GM18861 (cell line): ENCODE data around the gene SMOC2.
"Not testable (repeated sequence)": the region's sequence is repeated elsewhere in the genome, so short reads cannot be mapped to it uniquely, and the experiment has no call there.

Experiments
- ATAC-seq: cut with Tn5 transposase; IDR thresholded peaks from one replicate; pipeline ENCODE4 v1.9.1; 2021; ENCODE audit not compliant: unreplicated experiment

The SMOC2 gene

DNA sequence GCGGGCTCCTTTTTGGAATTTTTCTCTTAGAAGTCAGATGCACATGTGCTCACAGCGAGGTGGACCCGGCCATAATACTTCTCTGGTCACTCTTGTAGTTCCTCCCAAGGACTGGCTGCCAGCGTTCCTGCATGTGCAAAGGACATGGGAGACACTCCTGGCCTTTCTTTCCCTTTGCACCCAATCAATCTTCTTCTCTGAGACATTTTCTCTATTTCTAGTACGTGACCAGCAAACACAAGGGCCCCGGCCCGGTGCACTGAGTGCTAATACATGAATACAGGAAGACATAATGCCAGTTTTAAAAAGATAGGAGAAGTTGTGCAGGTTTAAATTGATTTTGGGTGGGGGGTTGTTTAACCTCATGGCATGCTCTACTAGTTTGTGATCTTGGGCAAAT lies 233.6 kb downstream of the SMOC2 start:
- no peak for ATAC-seq

DNA sequence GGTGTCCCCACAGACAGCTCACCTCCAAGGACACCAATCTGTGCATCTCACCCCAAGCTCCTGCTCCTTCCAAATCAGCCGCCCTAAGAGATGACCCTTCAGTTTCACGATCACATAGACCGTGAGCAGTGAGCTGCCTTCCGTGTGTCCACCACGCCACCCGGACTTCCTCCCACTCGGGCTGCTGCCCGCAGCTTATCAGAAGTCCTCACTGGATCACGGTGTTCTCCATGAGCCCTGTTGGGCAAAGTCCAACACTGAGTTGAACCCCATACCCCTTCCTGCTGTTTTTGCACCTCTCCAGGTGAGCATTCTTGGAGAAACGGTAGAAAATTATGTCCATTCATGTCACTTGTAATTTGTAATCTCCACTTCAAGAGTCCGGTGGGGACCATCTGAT lies 234.4 kb downstream of the SMOC2 start:
- no peak for ATAC-seq

DNA sequence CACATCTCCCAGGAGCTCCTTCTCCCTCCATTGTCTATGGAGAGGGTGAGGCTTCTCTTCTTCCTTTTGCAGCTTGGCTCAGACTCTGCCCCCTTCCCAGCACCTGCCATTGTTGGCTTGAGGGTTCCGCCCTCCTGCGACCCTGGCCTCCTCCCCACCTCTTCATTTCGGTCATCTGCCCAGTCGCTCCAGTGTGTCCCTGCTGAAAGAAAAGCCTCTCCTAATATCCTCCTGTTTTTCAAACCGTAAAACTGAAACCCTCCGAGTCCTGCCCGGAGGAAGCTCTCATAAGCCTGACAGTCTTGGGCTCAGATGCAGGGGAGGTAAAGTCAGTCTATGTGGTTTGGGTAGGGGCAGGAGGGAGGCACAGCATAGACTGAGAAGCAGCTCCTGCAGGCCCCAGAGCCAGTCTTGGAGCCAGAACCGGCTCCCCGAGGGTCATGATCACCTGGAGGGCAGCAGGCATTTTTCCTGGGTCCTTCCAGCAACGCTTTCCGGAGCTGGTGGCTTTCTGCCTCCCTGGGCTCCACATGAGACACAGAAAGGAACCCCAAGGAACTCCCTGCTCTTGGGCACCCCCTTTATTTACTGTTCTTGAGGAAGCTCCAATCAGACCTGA lies 235.1 kb downstream of the SMOC2 start:
- ATAC-seq = no peak

DNA sequence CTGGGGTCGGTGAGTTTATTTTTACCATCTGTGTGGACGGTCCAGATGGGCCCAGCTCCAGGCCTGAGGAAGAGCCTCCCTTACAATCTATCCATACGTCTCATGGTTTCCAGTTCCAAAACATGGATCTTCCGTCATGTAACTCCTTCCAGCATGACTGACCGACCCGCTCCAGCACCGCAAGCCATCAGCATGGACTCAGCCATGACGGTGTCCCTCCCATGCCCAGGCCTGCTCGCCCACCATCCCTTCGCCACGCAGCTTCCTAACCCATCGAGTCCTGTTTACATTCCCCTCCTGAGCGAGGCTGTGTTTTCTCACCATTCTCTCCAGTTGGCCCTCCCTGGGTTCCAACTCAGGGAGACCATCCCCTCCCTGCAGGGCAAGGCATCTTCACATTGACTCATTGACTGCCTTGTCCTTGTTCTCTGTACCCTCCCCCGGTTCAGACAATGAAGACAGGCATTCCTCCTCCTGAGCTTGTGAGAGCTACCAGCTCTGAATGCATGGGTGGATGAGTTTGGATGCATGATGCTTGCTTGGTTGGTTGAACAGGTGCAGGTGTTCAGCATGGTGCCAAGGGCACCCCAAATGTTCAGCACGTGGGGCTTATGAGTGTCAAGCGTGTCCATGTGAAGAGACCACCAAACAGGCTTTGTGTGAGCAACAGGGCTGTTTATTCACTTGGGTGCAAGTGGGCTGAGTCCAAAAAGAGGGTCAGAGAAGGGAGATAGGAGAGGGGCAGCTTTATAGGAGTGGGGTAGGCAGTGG lies 235.8 kb downstream of the SMOC2 start:
- ATAC-seq = no peak

DNA sequence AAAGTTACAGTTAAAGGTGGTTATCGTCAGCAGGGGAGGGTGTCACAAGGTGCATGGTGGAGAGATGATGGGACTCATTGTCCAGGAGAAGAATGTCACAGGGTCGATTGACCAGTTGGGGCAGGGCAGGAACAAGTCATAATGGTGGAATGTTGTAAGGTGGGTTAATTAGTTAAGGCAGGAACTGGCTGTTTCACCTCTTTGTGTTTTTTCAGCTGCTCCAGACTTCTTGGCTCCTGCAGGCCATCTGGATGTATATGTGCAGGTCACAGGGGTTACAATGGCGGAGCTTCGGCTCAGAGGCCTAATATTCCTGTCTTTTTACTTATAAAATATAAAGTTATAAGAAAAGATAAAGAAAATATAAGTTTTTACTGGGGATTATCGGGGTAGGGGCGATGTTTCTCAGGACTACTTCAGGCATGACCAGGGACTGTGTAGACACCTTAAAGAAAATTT lies 236.4 kb downstream of the SMOC2 start:
- not testable (repeated sequence) for ATAC-seq

DNA sequence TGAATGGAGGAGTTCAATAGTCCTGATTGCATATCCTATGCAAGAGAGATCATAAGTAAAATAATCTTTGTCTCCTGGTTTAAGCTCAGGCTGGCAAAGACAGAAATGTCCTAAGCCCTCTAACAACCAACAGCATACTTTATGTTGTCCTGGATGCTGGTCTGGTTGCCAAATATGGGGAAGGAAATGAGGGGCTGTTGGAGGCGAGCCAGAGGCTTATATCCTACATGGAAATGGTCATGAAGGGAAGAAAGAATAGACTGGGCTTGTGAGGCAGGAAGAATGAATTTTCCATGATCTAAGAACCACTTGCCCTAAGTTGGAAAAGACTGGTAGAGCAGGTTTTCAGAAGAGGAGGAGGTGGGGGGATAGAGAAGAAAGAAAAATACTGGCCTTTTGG lies 237.1 kb downstream of the SMOC2 start:
- ATAC-seq = no peak

DNA sequence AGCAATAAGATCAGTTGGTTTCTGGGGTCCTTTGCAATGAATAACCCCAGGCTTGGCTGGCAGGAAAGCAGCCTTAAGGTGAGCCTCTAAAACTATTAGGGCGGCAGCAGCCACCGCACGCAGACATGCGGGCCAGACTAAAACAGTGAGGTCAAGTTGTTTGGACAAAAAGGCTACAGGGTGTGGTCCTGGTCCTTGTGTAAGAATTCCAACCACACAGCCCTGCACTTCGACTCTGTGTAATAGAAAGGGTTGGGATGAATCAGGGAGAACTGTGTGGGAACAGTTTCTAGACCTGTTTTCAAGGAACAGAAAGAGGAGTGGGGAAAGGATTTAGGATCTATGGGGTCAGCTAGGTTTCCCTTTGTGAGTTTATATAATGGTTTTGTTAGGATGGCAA lies 237.6 kb downstream of the SMOC2 start:
- ATAC-seq = no peak

DNA sequence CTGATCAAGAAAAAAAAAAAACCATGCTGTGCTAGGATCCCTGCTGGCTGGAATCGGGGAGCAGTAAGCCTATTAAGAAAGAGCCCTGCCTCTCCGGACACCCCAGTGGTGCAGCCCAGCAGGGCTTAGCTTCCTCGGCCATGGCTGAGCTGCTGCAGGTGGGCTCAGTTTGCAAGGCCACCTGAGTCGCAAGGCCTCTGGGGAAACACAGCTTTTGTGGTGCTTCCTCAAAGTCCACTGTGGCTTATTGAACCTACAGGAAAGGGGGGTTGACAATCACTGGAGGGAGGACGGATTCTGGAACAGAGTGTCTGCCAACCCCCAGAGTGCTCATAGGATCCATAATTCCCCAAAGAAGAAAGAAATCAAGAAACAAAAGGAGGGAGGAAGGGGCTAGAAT lies 240.8 kb downstream of the SMOC2 start:
- ATAC-seq = no peak

DNA sequence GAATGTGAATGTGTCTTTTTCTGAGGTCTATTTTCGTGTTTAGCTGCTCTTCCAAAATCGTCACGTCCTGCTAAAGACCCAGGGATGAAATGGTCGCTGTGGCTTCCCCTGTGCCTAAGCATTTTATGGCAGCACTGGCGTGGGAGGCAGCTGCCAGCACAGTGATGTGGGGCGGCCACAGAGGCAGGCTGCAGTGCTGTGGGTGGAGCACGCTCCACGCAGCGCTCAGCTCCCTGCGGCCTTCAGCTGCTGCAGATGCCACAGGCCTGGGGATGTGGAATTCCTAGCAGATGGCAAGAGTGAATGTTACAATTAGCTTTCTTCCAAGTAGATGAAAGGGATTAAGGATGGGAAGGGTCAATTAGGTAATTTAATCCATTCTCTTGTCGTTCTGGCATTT lies 242.6 kb downstream of the SMOC2 start:
- no peak for ATAC-seq

DNA sequence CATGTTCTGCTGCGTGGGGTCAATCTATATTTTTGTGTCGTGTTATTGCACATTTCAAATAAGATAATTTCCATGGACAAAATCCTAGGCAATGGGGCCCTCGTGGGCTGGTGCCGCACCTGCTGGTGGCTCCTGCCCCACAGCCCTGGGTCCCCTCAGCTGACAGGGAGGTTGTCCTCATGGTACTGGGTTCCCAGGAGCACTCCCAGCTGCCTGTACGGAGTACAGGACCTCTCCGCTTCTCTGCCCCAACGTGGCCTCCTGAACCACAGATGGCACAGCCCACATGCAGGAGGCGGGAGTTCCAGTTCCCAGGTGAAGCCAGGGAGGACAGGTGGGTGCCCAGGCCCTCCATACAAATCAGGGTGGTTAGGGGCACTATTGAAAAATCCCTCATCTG lies 243.5 kb downstream of the SMOC2 start:
- no peak for ATAC-seq

DNA sequence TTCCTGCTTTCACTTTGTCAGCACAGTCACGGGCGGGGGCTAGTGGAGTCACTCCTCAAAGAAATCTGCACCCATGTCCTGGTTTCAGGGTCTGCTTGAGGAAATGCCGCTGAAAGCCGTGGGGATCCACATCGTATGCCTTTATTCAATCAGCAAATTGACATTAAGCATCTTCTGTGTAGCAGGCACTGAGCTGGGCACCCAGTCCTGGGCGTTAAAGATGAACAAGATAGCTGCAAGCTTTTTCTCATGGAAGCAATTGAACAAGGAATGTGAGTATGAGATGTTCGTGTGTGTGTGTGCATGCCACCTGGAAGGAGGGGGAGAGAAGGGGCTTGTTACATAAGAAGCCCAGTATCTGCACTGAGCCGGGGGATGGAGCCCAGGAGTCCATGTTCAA lies 243.9 kb downstream of the SMOC2 start:
- no peak for ATAC-seq

DNA sequence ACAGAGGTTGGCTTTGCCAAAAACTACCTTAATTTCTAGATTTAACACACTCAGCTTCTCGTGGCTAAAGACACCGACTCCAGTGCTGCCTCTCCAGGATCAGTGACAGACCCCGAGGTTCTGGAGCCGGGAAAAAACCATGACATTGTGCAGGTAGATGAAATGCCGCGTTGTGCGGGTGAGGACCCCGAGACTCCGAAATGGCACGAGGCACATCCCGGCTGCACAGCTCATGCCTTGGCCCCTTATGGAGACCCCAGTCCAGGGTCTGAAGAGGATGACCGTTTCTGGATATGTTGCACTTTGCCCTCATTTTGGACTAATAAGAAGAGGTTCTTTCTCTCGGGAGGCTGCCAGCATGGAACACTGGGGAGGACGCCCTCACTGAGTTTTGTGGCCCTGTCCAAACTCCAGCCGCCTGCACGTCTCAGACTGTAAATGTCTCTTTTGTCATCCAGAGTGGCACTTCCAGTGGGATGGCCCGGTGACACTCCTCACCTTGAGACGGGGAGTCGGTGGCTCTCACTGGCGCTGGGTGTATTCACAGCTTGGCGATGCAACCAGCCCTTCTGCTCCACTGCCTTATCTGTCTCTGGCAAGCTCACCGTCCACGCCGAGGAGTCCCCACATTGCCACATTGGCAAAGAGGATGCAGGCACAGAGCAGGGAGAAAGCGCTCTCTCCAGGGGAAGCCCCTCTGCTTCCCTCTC lies 245.2 kb downstream of the SMOC2 start:
- ATAC-seq = no peak

DNA sequence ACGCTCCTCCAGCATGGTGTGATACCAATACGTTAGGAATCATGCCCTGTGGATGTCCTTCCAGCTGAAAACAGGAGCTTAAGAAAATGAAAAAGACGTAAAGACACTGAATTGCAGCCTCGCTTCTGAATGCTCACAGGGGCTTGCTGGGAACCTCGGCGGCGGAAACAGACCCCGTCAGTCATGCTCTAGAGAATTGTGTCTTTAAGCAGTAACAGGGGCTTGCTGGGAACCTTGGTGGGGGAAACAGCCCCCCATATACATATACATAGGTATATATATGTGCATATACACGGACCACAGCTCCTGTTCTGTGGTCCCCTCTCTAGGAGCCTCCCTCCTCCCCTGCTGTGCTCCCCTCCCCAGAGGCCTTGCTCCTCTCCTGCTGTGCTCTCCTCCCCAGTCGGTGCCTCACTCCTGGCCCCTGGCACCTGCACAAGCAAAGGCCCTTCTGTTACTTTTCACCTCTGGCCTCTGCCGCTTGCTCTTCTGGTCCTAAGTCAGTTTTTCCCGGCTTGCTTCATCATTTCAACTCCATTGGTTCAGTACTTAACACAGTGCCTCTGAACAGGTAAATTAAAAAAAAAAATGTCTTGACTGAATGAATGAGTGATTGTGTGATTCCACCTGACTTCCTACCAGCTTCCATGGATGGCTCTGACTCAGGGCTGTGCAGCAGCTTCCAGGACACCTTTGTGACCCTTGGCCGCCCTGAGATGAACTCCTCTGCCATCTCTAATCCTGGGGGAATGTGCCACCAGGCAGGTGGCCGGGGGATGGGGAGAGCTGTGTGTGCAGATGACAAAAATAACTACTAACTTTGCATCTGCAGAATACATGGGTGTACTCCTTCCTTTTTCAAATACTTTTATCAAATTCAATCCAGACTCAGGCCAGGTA lies 246.1 kb downstream of the SMOC2 start:
- ATAC-seq = no peak

DNA sequence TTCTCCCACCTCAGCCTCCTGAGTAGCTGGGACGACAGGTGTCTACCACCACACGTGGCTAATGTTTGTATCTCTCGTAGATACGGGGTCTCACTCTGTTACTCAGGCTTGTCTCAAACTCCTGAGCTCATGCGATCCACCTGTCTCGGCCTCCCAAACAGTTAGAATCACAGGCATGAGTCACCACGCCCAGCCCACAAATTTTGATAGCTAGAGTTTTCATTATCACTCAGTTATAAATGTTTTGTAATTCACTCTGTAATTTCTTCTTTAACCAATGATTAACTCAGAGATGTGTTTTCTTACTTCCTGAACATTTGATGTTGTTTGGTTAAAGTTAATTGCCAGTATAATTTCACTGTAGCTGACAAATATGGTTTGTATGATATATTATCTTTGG lies 249.3 kb downstream of the SMOC2 start:
- no peak for ATAC-seq

DNA sequence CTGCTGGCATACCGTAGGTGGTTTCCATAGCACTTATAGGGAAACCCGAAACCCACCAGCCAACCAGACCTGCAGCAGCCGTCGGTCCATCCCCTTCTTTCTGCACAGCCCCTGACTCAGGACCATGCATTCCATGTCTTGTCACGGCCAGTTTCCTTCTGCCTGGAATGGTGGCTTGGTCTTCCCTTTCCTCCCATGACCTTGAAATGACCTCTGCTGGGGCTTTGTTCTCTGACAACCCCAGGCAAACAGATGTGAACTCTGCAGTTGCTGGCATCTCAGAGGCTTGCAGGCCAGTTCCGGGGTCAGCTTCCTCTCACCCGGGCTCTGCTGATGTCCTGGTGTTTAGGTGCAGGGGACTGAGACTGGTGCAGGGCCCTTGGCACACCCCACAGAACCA lies 250.8 kb downstream of the SMOC2 start:
- ATAC-seq = no peak

DNA sequence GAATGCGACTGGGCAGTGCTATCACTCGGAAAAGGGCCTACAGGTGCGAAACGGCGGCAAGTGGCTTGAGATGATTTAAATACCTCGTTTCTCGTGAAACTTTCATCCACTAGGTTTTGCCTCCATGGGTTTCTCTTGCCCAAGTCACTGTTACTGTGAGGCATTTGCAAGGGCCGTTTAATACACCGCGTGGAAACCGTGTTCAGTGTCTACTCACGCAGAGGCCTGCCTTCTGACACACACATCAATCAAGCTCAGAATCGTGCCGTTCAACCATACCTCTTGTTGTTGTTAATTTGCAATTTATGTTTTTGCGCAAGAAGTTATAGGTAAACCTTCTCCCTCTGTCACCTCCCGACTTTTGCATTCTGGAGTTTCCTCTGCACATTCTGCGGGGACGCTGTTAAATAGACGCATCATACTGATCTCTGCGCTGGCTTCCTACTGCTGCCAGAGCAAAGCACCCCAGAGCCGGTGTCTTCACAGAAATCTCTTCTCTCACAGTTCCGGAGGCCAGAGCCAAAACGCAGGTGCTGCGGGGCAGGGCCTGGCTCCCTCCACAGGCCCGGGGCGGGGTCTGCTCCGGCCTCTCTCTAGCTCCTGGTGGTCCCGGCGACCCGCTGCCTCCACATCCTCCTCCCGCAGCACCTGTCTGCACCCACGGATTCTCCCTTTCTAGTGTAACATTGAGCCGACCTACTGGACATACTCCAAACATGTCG lies 251.4 kb downstream of the SMOC2 start:
- no peak for ATAC-seq

DNA sequence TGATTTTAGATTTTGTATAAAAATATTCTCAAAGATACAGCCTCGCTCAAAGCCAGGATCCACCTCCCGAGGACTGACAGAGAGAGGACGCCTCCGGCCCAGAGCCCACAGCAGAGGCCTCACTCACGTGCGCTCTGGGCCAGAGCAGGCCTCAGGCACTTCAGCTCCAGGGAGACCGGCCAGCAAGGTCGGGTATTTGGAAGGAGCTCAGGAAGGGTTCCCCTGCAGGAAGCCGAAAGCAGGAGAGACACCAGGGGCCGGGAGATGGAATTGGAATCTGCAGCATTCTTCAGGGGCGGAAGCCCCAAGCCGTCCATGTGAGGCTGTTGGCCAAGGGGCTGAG lies 251.9 kb downstream of the SMOC2 start:
- not testable (repeated sequence) for ATAC-seq

DNA sequence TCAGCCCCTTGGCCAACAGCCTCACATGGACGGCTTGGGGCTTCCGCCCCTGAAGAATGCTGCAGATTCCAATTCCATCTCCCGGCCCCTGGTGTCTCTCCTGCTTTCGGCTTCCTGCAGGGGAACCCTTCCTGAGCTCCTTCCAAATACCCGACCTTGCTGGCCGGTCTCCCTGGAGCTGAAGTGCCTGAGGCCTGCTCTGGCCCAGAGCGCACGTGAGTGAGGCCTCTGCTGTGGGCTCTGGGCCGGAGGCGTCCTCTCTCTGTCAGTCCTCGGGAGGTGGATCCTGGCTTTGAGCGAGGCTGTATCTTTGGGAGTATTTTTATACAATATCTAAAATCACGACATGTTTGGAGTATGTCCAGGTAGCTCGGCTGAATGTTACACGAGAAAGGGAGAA lies 253.8 kb downstream of the SMOC2 start:
- not testable (repeated sequence) for ATAC-seq

DNA sequence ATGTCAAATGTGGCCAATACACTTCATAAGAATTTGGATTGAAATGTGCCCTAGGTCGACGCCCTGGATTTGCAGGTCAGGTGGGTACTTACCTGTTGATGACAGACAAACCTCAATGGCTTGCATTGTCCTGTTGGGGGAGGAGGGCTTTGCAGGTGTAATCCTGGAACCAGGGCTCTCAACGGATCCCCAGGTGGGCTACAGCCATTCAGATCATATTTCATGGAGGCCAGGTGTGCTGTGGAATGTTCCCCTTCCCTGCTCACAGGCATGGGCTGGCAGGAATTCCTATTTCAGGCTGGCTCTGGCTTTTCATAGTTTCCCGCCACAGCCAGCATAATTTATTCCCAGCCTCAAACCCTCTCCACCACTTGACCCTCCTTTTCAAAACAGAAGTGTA lies 254.7 kb downstream of the SMOC2 start:
- no peak for ATAC-seq

DNA sequence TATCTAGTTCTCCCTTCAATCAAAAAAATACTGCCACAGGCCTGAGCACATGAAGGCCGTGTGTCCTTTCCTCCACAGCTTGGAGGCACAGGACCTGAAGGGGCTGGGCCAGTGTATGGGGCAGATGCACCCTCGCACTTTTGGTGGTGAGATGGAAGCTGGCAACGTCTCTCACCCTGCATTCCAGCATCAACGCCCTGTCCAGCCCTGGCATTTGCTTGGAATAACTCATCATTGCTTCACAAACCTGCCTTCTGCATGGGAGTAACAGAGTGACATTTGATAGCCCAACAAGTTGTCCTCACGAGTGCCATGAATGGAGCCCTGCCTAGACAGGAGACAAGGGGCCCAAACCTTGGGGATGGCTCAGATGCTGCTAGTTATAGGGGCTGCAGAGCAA lies 257.9 kb downstream of the SMOC2 start:
- no peak for ATAC-seq
